CD14-positive monocyte (primary cell): ENCODE data around the gene SLC35A5. TPM values are rescaled to one million over a fixed set of nuclear protein-coding genes. Genes with fewer than 3 reads are reported as not detected.
A peak's percentile ranks its signal among the peaks of the same experiment; 100 is the strongest.

ENCODE experiments used
- DNase-seq, 3 donors: peaks; one replicate each; pipeline ENCODE4 v3.0.0-alpha.2; 2011 to 2022
- H2AFZ ChIP-seq: 2 replicates; pipeline ENCODE4 v1.6.0; 2012; ENCODE audit warnings: mild to moderate bottlenecking, low read depth, low read length, inconsistent platforms; ENCODE audit not compliant: insufficient read depth, poor library complexity, severe bottlenecking
- H3K27ac ChIP-seq, 2 donors: 1 replicate in 1 of 2; 2 replicates in 1 of 2; pipeline ENCODE4 v1.5.1; 2012 to 2013; ENCODE audit warnings: low read length in 2 of 2, control low read depth in 1 of 2, inconsistent platforms in 1 of 2, low read depth in 1 of 2, mild to moderate bottlenecking in 1 of 2
- H3K27me3 ChIP-seq, 2 donors: one replicate each; pipeline versions ENCODE4 v1.6.0 to v1.6.1; 2011 to 2013; ENCODE audit warnings: low read length in 2 of 2; ENCODE audit not compliant: control insufficient read depth in 2 of 2, insufficient read depth in 2 of 2
- H3K36me3 ChIP-seq, 2 donors: replicated peaks in 1 of 2; 1 replicate in 1 of 2; 2 replicates in 1 of 2; pipeline versions ENCODE4 v1.5.1 to v1.6.1; 2012 to 2013; ENCODE audit warnings: low read length in 2 of 2, control low read depth in 1 of 2, inconsistent platforms in 1 of 2, mild to moderate bottlenecking in 1 of 2; ENCODE audit not compliant: insufficient read depth in 2 of 2, control insufficient read depth in 1 of 2
- H3K4me1 ChIP-seq, 2 donors: 1 replicate in 1 of 2; 2 replicates in 1 of 2; pipeline versions ENCODE4 v1.5.1 to v1.6.1; 2012 to 2013; ENCODE audit warnings: low read length in 2 of 2, control low read depth in 1 of 2, inconsistent platforms in 1 of 2, mild to moderate bottlenecking in 1 of 2, moderate library complexity in 1 of 2; ENCODE audit not compliant: insufficient read depth in 2 of 2, control insufficient read depth in 1 of 2
- H3K4me2 ChIP-seq: replicated peaks from 2 replicates; pipeline ENCODE3; 2012; ENCODE audit warnings: low read length, moderate library complexity, mild to moderate bottlenecking; ENCODE audit not compliant: poor library complexity, severe bottlenecking; ENCODE audit errors: extremely low read depth
- H3K4me3 ChIP-seq, 3 experiments: fragments of 200-600 bp in 1 of 3; sonication (generic) in 1 of 3; replicated peaks in 1 of 3; 1 replicate in 2 of 3; 2 replicates in 1 of 3; pipeline ENCODE4 v1.5.1; 2011 to 2013; ENCODE audit warnings: low read length in 3 of 3, mild to moderate bottlenecking in 3 of 3, control low read depth in 2 of 3, low read depth in 2 of 3, inconsistent platforms in 1 of 3, moderate library complexity in 1 of 3
- H3K79me2 ChIP-seq: 2 replicates; pipeline ENCODE4 v1.6.0; 2012; ENCODE audit warnings: mild to moderate bottlenecking, control low read depth, inconsistent platforms, low read length, moderate library complexity; ENCODE audit not compliant: insufficient read depth
- H3K9ac ChIP-seq: 2 replicates; pipeline ENCODE4 v1.6.0; 2017; ENCODE audit warnings: low read length, mild to moderate bottlenecking; ENCODE audit not compliant: insufficient read depth, poor library complexity, severe bottlenecking
- H3K9me3 ChIP-seq, 2 donors: replicated peaks in 1 of 2; 1 replicate in 1 of 2; 2 replicates in 1 of 2; pipeline versions ENCODE4 v1.5.1 to v1.6.1; 2012 to 2013; ENCODE audit warnings: low read length in 2 of 2, control low read depth in 1 of 2; ENCODE audit not compliant: control insufficient read depth in 1 of 2, insufficient read depth in 1 of 2
- H4K20me1 ChIP-seq: 2 replicates; pipeline ENCODE4 v1.6.0; 2012; ENCODE audit warnings: mild to moderate bottlenecking, low read length, control low read depth, moderate library complexity; ENCODE audit not compliant: insufficient read depth
- H3K27ac Mint-ChIP-seq, 7 donors: one replicate each; pipeline ENCODE4 v1.8.0; 2020; ENCODE audit warnings: mild to moderate bottlenecking in 7 of 7, mixed read lengths in 7 of 7, moderate library complexity in 6 of 7, inconsistent platforms in 2 of 7
- H3K27me3 Mint-ChIP-seq, 3 donors: one replicate each; pipeline ENCODE4 v1.8.0; 2021 to 2022; ENCODE audit warnings: low read depth in 3 of 3, mild to moderate bottlenecking in 3 of 3, mixed read lengths in 3 of 3, moderate library complexity in 3 of 3, inconsistent platforms in 1 of 3
- H3K36me3 Mint-ChIP-seq, 2 donors: one replicate each; pipeline ENCODE4 v1.8.0; 2020; ENCODE audit warnings: mixed read lengths in 2 of 2, inconsistent platforms in 1 of 2, mild to moderate bottlenecking in 1 of 2
- H3K4me1 Mint-ChIP-seq: one replicate; pipeline ENCODE4 v1.8.0; 2020; ENCODE audit warnings: mild to moderate bottlenecking, mixed read lengths
- H3K4me3 Mint-ChIP-seq, 2 donors: one replicate each; pipeline ENCODE4 v1.8.0; 2020; ENCODE audit warnings: mild to moderate bottlenecking in 2 of 2, mixed read lengths in 2 of 2, moderate library complexity in 1 of 2
- H3K9me3 Mint-ChIP-seq, 7 donors: one replicate each; pipeline ENCODE4 v1.8.0; 2020 to 2022; ENCODE audit warnings: mixed read lengths in 7 of 7, mild to moderate bottlenecking in 6 of 7, moderate library complexity in 6 of 7, inconsistent platforms in 2 of 7
- CTCF ChIP-seq: fragments of 200-600 bp; IDR thresholded peaks from one replicate; pipeline ENCODE4 v1.8.0; 2022; ENCODE audit warnings: antibody characterized with exemption, mild to moderate bottlenecking
- WGBS: methylation state at CpG from one replicate; pipeline ENCODE4 v1.1.5; 2013; ENCODE audit warnings: missing lambda C conversion rate; ENCODE audit not compliant: insufficient coverage; 5-methylcytosine and 5-hydroxymethylcytosine counted together
- intact Hi-C, 2 donors: fragments of 100-400 bp; cut with micrococcal nuclease; formaldehyde crosslinking; loops; one replicate each; pipeline versions ENCODE4 v1.15.0 to v1.15.1; 2023
- polyA plus RNA-seq, 3 donors: library from polyadenylated mRNA; depleted of rRNA in 1 of 3; unstranded in 2 of 3; stranded (reverse) in 1 of 3; fragments of 300-500 nt in 2 of 3; fragments of >200 nt in 1 of 3; fragmentation: Illumina TruSeq in 2 of 3; gene quantifications; 1 replicate in 2 of 3; 2 replicates in 1 of 3; pipeline ENCODE4 v1.2.3, GENCODE V29; 2012 to 2021

SLC35A5 gene
- polyA plus RNA-seq, 3 donors = 16.8 to 74.1 (median 61.3) TPM

GRCh38 chr3:112530573-112530972 is 31.3 kb upstream of the SLC35A5 start:
- no peak overlapping the region for H2AFZ ChIP-seq
- no peaks in the 10 kb centered on the region for H3K4me1 ChIP-seq
- H3K27me3 ChIP-seq = no peaks in the 10 kb centered on the region
- no peak overlapping the region for H3K4me2 ChIP-seq
- Mint-ChIP-seq H3K4me1 (no peaks in the 10 kb centered on the region), H3K27ac (no peak overlapping the region), H3K36me3 (peaks cover 61 to 71% of the 10 kb centered on the region in 2 donors), H3K4me3 (no peak overlapping the region), H3K9me3 (no peaks in the 10 kb centered on the region), H3K27me3 (no peaks in the 10 kb centered on the region)
- H3K79me2 ChIP-seq = no peaks in the 10 kb centered on the region
- peak overlapping the region in 1 of 2 donors; percentile 21 for H3K27ac ChIP-seq
- H3K4me3 ChIP-seq = no peak overlapping the region
- H4K20me1 ChIP-seq = peaks cover 77% of the 10 kb centered on the region
- no CpG with 5 or more reads among the region's 3 CpGs for WGBS
- H3K9me3 ChIP-seq = no peaks in the 10 kb centered on the region
- peaks cover 91 to 98% of the 10 kb centered on the region in 2 donors for H3K36me3 ChIP-seq
- TF ChIP-seq CTCF = no peak
- H3K9ac ChIP-seq = no peak overlapping the region
- no peak for DNase-seq
- intact Hi-C loops = loop anchor here (5.0 kb wide), 1 partner anchor 418 kb away; no protein-coding TSS in a partner anchor

GRCh38 chr3:112531358-112531781 is 30.5 kb upstream of the SLC35A5 start:
- no peaks in the 10 kb centered on the region for H3K9me3 ChIP-seq
- H4K20me1 ChIP-seq = peaks cover 85% of the 10 kb centered on the region
- H3K4me1 ChIP-seq = no peaks in the 10 kb centered on the region
- H3K27me3 ChIP-seq = no peaks in the 10 kb centered on the region
- no peak overlapping the region for H2AFZ ChIP-seq
- no peak overlapping the region for H3K27ac ChIP-seq
- H3K4me2 ChIP-seq = no peak overlapping the region
- Mint-ChIP-seq H3K9me3 (no peaks in the 10 kb centered on the region), H3K36me3 (peaks cover 64 to 76% of the 10 kb centered on the region in 2 donors), H3K27ac (no peak overlapping the region), H3K27me3 (no peaks in the 10 kb centered on the region), H3K4me1 (no peaks in the 10 kb centered on the region), H3K4me3 (no peak overlapping the region)
- TF ChIP-seq CTCF = peak; percentile 74
- H3K9ac ChIP-seq = no peak overlapping the region
- no CpG with 5 or more reads among the region's 1 CpG for WGBS
- peak in 2 of 3 donors; percentile 14 to 32 for DNase-seq
- no peaks in the 10 kb centered on the region for H3K79me2 ChIP-seq
- no peak overlapping the region for H3K4me3 ChIP-seq
- peaks cover 92 to 98% of the 10 kb centered on the region in 2 donors for H3K36me3 ChIP-seq
- intact Hi-C loops = loop anchor here (5.0 kb wide), 1 partner anchor 419 kb away; no protein-coding TSS in a partner anchor
